ENCODE results near the gene SUPV3L1. TPM values are rescaled to one million over a fixed set of nuclear protein-coding genes. Genes with fewer than 3 reads are reported as not detected.

The SUPV3L1 gene
- total and polyA plus RNA-seq, 9 of the 15 experiments (the other 6 are each of a cell fraction or from before 2014, with no cell fraction given), result 45.2 to 156 (median 92.6) TPM

- TF ChIP-seq ZZZ3 (IDR thresholded peaks at IDR 0.05), result peak; percentile 88
- TF ChIP-seq HIVEP1 (CRISPR knock-in tag; IDR thresholded peaks at IDR 0.05), result peak; percentile 73; the same call in 1 of the 2 replicates
- TF ChIP-seq XRCC4 (IDR thresholded peaks at IDR 0.05; ENCODE audit: extremely low read depth, insufficient read depth, insufficient read length), result no peak
- TF ChIP-seq KLF16 (IDR thresholded peaks at IDR 0.05), result no peak
- TF ChIP-seq COPS2 (conservative IDR thresholded peaks at IDR 0.05), result no peak
- TF ChIP-seq SRSF3 (IDR thresholded peaks at IDR 0.05; ENCODE audit: insufficient read depth, low read length), result no peak
- TF ChIP-seq RNF2 (IDR thresholded peaks at IDR 0.05), result peak; percentile 83
- TF ChIP-seq ZNF511 (CRISPR knock-in tag; IDR thresholded peaks at IDR 0.05), result no peak
- no peak for TF ChIP-seq BRF2 (IDR thresholded peaks at IDR 0.05; ENCODE audit: borderline replicate concordance, insufficient read depth, insufficient read length)
- TF ChIP-seq HMG20A (CRISPR knock-in tag; conservative IDR thresholded peaks at IDR 0.05), result no peak
- 0 out of 2 replicates have a peak, but pooled peaks have one; percentile 5 for TF ChIP-seq BCOR (IDR thresholded peaks at IDR 0.05)
- TF ChIP-seq HDAC8 (tag; IDR thresholded peaks at IDR 0.05), result 0 out of 2 replicates have a peak, but pooled peaks have one; percentile 56
- TF ChIP-seq HNRNPUL1 (IDR thresholded peaks at IDR 0.05; ENCODE audit: low read length), result no peak
- no peak for TF ChIP-seq PTRF (tag; IDR thresholded peaks at IDR 0.05)
- peak; percentile 53 for TF ChIP-seq NFIC (IDR thresholded peaks at IDR 0.05)
- no peak for TF ChIP-seq EZH2 (IDR thresholded peaks at IDR 0.05; ENCODE audit: borderline replicate concordance, low read depth, low read length)
- no peak; the same call in 1 of the 2 replicates for TF ChIP-seq ZNF12 (CRISPR knock-in tag; IDR thresholded peaks at IDR 0.05)
- no peak for TF ChIP-seq ZNF445 (CRISPR knock-in tag; IDR thresholded peaks at IDR 0.05; ENCODE audit: low read depth)
- 0 out of 2 replicates have a peak, but pooled peaks have one; percentile 7 for TF ChIP-seq SREBF2 (CRISPR knock-in tag; IDR thresholded peaks at IDR 0.05)
- no peak for TF ChIP-seq ZNF717 (CRISPR knock-in tag; IDR thresholded peaks at IDR 0.05)
- TF ChIP-seq ZNF197 (CRISPR knock-in tag; IDR thresholded peaks at IDR 0.05; ENCODE audit: low read depth), result no peak; the same call in 1 of the 2 replicates
- TF ChIP-seq TAF1 (IDR thresholded peaks at IDR 0.05; ENCODE audit: control insufficient read depth, extremely low read depth, insufficient read depth, low read length, severe bottlenecking), result peak; percentile 85
- peak; percentile 97 for TF ChIP-seq RBFOX2 (IDR thresholded peaks at IDR 0.05; ENCODE audit: low read depth, low read length)
- TF ChIP-seq SAFB2 (IDR thresholded peaks at IDR 0.05; ENCODE audit: borderline replicate concordance, low read depth, low read length, severe bottlenecking), result no peak
- TF ChIP-seq SNRNP70 (optimal IDR thresholded peaks at IDR 0.05; ENCODE audit: low read depth, low read length), result no peak
- no peak; the same call in 1 of the 2 replicates for TF ChIP-seq ZFP91 (CRISPR knock-in tag; IDR thresholded peaks at IDR 0.05)
- no peak for TF ChIP-seq MCM5 (IDR thresholded peaks at IDR 0.05; ENCODE audit: low read depth)
- TF ChIP-seq CHD4 (IDR thresholded peaks at IDR 0.05; ENCODE audit: insufficient read depth, insufficient replicate concordance, low read depth, low read length, poor library complexity, severe bottlenecking), result no peak
These were observed at the start of gene SUPV3L1 (continued) for GRCh38 chr10:69179743-69180524.

Measured in K562 (cell line).